GM19397 (cell line): Measurements from ENCODE around the gene BCL2A1.
"Not testable (repeated sequence)": the region's sequence is repeated elsewhere in the genome, so short reads cannot be mapped to it uniquely, and the experiment has no call there.

Source experiments
- ATAC-seq: cut with Tn5 transposase; IDR thresholded peaks from one replicate; pipeline ENCODE4 v1.9.1; 2021; ENCODE audit warnings: mild to moderate bottlenecking, moderate library complexity; ENCODE audit not compliant: unreplicated experiment

The BCL2A1 gene

DNA sequence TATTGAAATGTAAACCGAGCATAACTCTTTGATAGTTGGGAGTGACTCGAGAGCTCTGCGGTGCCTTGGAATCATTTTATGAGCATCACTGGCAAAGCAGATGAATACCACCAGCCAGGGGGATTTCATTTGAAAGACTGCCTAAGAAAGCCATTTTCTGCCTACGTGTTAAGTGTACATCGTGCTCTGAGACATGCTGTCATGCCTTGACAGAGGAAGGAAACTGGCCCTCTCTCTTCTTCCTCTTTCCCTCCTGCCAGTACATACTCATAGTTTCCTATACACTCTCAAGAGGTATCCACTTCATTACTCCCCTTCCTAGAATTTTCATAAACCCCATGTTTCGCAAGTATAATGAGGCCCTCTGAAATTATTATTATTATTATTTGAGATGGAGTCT, 8.8 kb downstream of the BCL2A1 start:
- ATAC-seq, result no peak

DNA sequence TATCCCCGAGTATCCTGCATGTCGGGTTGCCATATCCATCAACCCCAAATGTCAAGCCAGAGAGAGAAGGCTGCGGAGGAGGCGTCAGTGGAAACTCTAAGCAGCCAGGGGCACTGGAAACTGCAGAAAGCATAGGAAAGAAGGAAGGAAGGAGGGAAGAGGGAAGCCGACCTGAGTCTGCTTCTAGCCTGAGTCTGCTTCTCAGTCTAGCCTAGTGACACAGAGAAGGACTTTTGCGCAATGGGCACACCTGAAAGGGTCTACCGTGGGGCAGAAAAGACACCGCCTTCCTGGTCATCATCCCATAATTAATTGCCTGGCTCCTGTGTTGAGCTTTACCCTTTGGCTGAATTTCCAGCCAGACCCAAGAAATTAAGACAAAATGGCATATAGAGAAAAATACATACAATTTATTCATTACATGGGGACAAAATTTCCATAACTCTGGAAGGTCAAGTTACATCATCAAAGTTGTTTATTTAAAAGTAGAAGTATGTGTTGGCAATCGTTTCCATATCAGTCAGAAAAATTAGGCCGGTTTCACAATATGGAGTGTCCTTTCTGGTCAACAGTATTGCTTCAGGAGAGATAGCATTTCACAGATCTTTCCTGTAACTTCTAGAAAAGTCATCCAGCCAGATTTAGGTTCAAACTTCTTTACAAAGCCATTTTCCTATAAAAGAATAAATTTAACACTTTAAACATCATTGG, 10.3 kb downstream of the BCL2A1 start:
- ATAC-seq, result no peak

DNA sequence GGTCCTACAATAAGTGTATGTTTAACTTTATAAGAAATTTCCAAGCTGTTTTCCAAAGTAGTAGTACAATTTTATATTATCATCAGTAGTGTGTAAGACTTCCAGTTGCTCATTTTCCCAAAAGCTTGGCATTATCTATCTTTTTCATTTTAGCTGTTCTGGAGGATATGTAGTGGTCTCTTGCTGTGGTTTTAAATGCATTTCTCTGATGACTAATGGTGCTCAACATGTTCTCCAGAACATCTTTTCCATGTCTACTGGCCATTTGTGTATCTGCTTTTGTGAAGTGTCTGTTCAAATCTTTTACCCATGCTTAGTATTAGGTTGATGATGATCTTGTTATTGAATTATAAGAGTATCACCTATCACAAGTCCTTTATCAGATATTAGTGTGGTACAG, 13.3 kb downstream of the BCL2A1 start:
- ATAC-seq, result no peak

DNA sequence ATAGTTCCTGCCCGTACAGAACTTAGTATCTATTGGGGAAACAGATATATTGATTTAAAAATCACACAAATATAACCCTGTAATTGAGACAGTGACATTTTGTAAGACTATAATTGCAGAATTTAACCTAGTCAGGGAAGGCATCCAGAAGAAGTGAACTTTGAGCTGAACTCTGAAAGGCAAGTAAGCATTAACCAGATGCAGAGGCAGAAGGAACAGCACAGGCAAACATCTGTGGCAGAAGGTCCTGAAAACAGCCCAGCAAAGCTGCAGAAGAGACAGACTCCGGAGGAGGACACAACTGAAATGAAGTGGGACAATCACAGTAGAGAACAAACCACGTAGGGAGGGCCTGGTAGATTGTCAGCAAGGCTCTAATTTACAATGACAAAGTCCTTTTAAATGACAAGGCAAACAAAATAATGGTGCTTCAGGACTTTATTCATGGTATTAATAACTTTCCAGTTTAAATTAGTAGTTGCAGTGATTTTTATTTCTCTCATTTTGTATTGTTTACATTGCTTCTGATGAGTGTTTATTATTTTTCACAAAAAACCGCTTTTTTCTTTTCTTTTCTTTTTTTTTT, 14.5 kb downstream of the BCL2A1 start:
- ATAC-seq, result no peak

DNA sequence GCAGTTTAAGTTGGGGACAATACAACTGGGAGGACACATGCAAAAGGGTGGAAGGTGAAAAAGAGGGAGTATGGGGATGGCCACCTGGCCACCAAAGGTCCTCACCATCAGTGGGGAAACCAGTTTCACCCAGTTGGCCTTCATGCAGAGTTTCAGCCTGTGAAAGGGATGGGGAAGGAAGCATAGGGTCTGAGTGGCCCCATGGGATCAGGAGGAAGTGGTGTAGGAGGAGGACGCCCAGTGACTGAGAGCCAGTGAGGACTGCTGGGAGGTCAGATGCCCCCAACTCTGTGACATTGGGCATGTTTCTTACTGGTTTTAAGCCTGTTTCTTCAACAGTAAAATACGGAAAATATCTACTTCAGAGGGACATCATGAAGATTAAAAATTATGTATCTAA, 16.3 kb downstream of the BCL2A1 start:
- no peak for ATAC-seq

DNA sequence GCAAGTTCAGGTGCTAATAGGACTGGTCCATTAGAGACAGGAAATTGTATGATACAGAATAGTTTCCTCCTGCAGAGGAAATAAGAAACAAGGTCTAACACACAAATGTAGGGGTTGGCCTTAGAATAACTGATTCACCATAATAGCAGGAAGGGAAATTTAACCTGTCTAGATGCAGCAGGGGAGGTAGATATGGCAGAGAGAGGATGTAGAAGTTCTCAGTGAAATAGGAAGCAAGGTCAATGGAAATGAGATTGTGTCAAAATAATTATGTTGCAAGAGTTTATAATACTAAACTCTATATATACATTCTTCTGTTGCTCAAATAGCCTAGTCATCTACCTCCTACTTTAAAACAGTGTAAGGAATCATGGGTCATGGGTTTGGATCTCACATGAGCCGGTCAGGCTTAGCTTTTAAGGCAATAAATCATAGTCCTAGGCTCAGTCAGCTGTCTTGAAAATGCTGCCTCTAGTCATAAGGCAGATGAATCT, 17.0 kb downstream of the BCL2A1 start:
- no peak for ATAC-seq

DNA sequence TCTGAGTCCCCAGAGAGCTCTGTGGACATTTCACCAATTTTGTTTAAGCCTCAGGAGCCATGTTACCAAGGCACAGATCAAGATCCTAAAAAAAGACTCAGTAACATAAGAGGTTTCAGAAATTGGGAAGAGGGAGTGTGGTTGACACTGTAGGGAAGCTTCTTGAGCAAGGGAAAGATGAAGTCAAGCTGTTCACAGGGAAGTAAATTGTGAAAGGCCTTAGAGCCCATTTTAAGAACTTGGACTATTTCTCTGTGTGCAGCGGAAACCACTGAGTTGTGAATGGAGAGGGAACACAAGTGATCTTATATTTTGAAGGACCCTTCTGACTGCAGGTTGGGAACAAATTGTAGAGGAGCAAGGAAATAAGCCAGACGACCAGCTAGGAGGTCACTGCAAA, 18.7 kb downstream of the BCL2A1 start:
- ATAC-seq, result no peak

DNA sequence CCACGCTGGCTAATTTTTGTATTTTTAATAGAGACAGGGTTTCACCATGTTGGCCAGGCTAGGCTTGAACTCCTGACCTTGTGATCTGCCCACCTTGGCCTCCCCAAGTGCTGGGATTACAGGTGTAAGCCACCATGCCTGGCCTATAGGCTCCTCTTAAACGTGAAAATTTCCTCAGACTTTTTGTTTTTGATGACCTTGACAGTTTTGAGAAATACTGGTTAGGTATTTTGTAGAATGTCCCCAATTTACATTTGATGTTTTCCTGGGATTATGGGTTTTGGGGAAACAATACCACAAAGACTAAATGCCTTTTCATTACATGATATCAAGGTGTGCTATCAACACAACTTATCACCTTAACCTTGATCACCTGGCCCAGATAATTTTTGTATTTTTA, 20.7 kb downstream of the BCL2A1 start:
- no peak for ATAC-seq

DNA sequence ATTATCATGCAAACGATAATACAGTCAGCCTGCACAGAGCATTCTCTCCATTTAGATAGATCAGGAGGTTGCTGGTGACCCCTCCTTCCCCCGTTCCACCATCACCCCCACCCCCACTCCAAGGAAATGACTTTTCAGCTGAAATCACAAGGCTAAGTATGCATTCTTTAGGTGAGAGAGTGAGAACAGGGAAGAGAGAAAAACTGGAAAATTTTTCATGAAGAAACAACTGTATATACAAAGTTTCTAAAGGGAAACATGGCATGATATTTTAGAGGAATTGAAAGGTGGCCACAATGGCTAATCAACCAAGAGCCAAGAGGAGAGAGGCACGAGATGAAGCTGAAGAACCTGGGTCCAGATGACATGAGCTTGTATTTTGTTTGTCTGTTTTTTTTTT, 22.2 kb downstream of the BCL2A1 start:
- ATAC-seq, result no peak

DNA sequence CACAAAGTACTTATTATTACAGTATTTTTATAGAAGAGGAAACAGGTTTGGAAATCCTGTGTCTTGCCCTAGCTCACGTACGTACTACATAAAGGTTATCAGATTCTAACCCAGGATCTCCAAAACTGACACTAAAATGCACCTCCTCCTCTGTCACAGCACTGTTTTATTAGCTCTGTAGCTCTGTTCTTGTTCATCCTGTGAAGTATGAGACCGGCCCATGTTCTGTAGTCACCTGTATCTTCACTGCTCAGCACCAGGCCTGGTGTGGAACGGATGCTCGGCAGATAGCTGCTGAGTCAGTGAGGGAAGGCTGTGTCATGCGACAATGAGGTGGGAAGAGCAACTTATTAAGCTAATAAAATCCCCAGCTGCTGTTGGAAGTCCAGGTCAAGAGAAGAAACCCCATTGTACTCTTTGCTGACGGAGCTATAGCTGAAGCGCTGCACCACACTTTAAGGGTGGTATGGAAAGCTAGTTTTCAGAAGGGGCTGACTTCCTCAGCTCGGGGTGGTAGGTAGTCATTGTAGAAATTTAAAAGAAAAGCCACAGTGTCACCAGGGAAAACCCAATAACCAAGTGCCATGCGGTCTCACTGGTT, 22.8 kb downstream of the BCL2A1 start:
- no peak for ATAC-seq

DNA sequence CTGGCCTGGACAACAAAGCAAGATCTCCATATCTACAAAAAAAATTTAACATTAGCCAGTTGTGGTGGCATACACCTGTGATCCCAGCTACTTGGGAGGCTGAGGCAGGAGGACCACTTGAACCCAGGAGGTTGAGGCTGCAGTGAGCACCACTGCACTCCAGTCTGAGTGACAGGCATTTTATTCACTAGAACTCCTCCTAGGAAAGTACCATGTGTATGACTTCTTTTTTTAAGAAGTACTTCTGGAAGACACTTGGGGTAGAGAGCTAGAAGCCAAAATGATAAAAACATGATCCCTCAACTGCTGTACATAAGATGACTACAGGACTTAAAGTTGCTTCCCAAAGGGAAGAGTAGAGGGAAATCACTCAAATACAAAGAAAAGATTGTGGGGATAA, 24.0 kb downstream of the BCL2A1 start:
- no peak for ATAC-seq

DNA sequence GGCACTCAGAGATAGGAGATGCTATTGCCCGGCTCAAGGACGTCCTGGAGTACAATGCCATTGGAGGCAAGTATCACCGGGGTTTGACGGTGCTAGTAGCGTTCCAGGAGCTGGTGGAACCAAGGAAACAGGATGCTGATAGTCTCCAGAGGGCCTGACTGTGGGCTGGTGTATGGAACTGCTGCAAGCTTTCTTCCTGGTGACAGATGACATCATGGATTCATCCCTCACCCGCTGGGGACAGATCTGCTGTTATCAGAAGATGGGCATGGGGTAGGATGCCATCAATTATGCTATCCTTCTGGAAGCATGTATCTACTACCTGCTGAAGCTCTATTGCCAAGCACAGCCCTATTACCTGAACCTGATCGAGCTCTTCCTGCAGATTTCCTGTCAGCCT, 26.4 kb downstream of the BCL2A1 start:
- ATAC-seq, result no peak

DNA sequence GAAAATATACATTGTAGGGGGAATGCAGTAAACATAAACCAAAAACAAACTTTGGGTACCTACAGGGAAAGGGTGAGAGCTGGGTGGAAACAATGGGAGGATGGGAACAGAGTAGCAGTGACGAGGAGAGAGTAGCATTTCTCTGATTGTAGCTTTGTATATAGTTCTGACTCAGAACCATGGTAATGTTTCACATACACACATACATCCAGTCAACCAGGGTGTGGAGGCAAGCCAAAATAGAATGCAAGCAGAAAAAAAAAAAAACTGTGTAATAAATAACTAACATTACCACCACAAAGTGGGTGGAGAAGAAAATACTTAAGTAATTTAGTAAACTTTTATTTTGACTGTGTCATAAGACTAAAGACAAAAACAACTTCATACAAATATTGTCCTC, 27.2 kb downstream of the BCL2A1 start:
- peak; percentile 54 for ATAC-seq

DNA sequence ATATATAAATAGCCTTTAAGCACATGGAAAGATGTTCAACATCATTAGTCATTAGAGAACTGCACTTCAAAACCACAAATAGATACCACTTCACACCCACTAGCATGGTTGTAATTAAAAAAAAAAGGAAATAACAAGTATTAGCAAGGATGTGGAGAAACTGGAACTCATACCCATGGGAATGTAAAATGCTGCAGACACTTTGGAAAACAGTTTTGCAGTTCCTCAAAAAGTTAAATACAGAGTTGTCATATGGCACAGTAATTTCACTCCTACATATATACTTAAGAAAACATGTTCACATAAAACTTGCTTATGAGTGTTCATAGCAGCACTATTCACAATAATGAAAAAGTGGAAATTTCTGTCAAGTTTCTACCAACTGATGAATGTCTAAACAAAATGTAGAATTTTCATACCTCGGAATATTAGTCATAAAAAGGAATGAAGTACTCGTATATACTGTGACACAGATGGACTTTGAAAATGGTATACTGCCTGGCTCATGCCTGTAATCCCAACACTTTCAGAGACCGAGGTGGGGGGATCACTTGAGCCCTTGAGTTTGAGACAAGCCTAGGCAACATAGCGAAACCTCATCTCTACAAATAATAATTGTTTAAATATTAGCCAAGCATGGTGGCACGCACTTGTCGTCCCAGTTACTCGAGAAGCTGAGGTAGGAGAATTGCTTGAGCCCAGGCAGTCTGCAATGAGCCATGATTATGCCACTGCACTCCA, 28.1 kb downstream of the BCL2A1 start:
- ATAC-seq, result no peak

DNA sequence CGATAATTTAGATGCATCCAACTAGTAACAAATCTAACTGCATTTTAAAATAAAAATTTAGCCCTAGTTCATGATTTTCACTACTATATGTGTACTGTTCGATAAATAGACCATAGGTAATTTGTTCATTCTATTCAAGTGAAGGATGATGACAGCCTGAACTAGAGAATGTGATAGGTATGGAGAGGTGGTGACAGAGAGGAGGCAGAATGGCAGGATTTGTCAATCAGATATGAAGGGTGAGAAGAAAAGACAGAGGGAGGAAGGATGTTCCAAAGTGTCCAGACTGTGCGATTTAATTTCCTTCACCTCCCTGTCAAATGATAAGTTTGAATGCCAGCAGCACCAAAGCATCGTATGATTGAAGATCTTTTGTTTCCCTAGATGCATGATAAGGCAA, 31.6 kb downstream of the BCL2A1 start:
- ATAC-seq, result no peak

DNA sequence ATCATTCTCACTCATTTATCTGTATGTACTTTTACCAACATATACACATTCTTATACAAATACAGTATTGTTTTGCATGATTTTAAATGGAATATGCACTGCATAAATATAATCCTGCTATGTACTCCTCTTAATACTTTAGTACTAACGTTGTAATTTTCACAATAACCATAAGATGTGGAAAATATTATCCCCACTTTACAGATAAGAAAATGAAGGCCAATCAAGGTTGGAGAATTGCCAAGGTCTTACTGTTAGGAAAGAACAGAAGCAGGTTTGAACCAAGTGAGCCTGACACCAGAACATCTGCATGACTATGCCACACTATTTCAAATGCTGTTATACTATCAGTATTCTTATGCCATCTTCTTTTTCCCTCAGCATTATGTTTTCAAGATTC, 32.9 kb downstream of the BCL2A1 start:
- no peak for ATAC-seq

DNA sequence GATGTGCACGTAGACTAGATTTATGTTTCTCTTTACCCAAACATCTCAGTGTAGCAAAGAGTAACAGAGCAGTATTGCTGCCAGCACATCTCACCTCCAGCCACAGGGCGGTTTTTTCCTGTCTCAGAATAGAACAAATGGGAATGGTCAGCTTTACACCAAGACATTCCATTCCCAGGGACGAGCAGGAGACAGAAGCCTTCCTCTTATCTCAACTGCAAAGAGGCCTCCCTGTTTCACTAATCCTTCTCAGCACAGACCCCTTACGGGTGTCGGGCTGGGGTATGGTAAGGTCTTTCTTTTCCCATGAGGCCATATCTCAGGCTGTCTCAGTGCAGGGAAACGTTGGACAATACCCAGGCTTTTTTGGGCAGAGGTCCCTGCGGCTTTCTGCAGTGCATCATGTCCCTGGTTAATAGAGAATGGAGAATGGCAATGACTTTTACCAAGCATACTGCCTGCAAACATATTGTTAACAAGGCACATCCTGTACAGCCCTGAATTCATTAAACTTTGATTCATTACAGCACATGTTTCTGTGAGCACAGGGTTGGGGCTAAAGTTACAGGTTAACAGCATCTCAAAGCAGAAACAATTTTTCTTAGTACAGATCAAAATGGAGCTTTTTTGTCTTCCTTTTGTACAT, 35.3 kb downstream of the BCL2A1 start:
- not testable (repeated sequence) for ATAC-seq

DNA sequence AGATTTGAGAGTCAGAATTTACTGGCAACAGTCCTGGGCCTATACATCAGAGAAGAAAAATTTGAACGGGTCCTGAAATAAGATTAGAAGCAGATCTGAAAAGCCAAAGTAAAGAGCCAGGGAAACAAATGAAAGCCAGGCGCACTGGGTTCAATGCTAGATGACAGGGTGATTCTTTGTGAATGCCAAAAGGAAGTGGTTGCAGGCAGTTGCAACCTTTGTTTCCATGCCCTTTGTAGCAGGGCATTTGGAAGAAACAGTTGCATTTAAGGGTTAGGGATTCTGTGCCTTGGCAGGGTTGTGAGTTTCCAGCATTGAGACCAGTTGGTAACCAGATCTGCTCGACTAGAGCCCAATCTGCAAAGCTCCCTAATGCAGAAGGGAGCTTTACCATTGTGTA, 37.8 kb downstream of the BCL2A1 start:
- no peak for ATAC-seq

DNA sequence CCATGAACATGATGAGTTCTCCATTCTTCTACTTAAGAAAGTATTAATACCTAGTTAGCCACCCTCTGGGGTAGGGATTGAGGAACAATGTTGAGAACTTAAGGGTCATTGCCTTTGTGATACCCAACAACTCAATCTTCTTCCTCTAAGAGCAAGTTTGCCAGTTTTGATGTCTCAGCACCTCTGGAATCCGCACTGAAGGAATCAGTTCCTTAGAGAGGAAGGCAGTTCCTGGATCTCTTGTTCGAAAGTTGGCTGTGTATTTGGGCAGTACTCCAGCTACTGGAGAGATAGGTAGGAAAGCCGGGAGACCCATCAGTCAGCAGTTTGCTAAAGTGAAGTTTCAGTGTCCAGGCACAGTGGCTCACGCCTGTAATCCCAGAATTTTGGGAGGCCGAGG, 38.5 kb downstream of the BCL2A1 start:
- no peak for ATAC-seq

DNA sequence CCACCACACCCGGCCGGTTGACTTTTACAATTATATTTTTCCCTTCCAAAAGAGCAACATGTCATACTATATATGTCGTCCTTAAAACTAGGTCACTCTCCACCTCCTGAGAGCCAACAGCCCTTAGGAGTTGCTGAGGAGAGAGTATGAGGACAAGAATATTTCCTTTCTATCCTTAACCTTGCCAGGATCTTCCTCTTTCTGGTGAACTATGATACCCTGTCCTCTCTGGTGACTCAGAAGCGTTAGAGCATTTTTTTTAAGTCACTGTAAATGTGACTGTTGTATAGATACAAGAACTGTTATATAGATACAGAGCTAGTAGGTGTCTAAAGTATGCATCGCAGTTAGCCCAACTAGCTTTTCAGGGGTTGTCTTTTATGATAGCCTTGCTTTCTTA, 40.5 kb downstream of the BCL2A1 start:
- no peak for ATAC-seq

DNA sequence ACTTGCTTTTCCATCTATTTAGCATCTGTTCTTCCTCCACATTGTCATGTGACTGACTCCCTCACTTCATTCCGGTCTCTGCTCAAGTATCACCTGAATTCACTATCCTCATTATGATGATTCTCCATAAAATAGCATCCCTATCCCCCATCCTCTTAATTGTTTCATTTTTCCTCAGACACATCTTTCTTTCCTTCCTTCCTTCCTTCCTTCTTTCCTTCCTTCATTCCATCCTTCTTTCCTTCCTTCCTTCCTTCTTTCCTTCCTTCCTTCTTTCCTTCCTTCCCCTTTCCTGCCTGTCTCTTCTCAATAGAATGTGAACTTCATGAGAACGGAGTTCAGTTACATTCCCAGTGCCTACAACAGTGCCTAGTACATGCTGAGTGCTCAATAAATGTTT, 41.6 kb downstream of the BCL2A1 start:
- no peak for ATAC-seq
